Measurements from ENCODE around the gene SORCS2.

SORCS2 gene

DNA sequence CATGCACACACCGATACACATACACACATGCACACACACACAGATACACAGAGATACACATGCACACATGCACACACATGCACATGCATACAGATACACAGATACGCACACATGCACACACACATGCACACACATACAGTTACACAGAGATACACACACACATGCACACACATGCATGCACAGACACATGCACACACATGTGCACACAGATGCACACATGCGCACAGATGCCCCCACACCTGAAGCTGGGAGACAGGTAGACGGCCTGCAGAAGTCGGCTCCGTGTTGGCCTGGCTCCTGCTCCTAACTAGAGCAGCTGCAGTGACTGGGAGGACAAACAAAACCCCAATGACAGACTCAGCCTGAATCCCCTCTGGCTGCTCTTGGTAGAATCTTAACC is 195.6 kb downstream of the SORCS2 start:
- Histone ChIP-seq H2AFZ (ENCODE audit: low read length) (no peak overlapping the region), H3K4me3 (ENCODE audit: low read depth, low read length, poor library complexity, severe bottlenecking) (no peak overlapping the region), H3K27me3 (ENCODE audit: insufficient read depth, low read length) (no peaks in the 10 kb centered on the region), H4K20me1 (ENCODE audit: insufficient read depth, low read length) (no peaks in the 10 kb centered on the region), H3K4me1 (ENCODE audit: insufficient read depth, low read length, severe bottlenecking) (no peaks in the 10 kb centered on the region), H3K9me3 (ENCODE audit: low read length) (no peaks in the 10 kb centered on the region), H3K36me3 (ENCODE audit: insufficient read depth, low read length) (no peaks in the 10 kb centered on the region), H3K9ac (ENCODE audit: low read length) (no peak overlapping the region), H3K27ac (ENCODE audit: low read depth, low read length, poor library complexity, severe bottlenecking) (no peak overlapping the region), H3F3A (ENCODE audit: insufficient read depth, low read length) (no peaks in the 10 kb centered on the region), H3K4me2 (ENCODE audit: low read length) (no peak overlapping the region), H3K9me2 (ENCODE audit: low read depth, low read length) (no peaks in the 10 kb centered on the region), H3K79me2 (ENCODE audit: insufficient read depth, low read length) (no peaks in the 10 kb centered on the region)
- TF ChIP-seq EZH2 (IDR thresholded peaks at IDR 0.05; ENCODE audit: borderline replicate concordance, low read length), result no peak
- TF ChIP-seq, protein P1, sequence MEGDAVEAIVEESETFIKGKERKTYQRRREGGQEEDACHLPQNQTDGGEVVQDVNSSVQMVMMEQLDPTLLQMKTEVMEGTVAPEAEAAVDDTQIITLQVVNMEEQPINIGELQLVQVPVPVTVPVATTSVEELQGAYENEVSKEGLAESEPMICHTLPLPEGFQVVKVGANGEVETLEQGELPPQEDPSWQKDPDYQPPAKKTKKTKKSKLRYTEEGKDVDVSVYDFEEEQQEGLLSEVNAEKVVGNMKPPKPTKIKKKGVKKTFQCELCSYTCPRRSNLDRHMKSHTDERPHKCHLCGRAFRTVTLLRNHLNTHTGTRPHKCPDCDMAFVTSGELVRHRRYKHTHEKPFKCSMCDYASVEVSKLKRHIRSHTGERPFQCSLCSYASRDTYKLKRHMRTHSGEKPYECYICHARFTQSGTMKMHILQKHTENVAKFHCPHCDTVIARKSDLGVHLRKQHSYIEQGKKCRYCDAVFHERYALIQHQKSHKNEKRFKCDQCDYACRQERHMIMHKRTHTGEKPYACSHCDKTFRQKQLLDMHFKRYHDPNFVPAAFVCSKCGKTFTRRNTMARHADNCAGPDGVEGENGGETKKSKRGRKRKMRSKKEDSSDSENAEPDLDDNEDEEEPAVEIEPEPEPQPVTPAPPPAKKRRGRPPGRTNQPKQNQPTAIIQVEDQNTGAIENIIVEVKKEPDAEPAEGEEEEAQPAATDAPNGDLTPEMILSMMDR (IDR thresholded peaks at IDR 0.05; ENCODE audit: low read length), result no peak

- Histone ChIP-seq H3K9me3 (ENCODE audit: low read length) (no peaks in the 10 kb centered on the region), H3K4me2 (ENCODE audit: low read length) (no peak overlapping the region), H3K27me3 (ENCODE audit: insufficient read depth, low read length) (no peaks in the 10 kb centered on the region), H4K20me1 (ENCODE audit: insufficient read depth, low read length) (no peaks in the 10 kb centered on the region), H3K79me2 (ENCODE audit: insufficient read depth, low read length) (no peaks in the 10 kb centered on the region), H3K9me2 (ENCODE audit: low read depth, low read length) (no peaks in the 10 kb centered on the region), H3K9ac (ENCODE audit: low read length) (no peak overlapping the region), H3K36me3 (ENCODE audit: insufficient read depth, low read length) (no peaks in the 10 kb centered on the region), H3K4me1 (ENCODE audit: insufficient read depth, low read length, severe bottlenecking) (no peaks in the 10 kb centered on the region), H3F3A (ENCODE audit: insufficient read depth, low read length) (no peaks in the 10 kb centered on the region), H3K27ac (ENCODE audit: low read depth, low read length, poor library complexity, severe bottlenecking) (no peak overlapping the region), H2AFZ (ENCODE audit: low read length) (no peak overlapping the region), H3K4me3 (ENCODE audit: low read depth, low read length, poor library complexity, severe bottlenecking) (no peak overlapping the region)
- TF ChIP-seq, protein P1 (IDR thresholded peaks at IDR 0.05; ENCODE audit: low read length), result no peak
Observed at GRCh38 chr4:7388627-7389026, 196.3 kb downstream of the SORCS2 start.

- no peaks in the 10 kb centered on the region for H3K36me3 ChIP-seq (ENCODE audit: insufficient read depth, low read length)
- no peaks in the 10 kb centered on the region for H4K20me1 ChIP-seq (ENCODE audit: insufficient read depth, low read length)
- H3K9me3 ChIP-seq (ENCODE audit: low read length), result no peaks in the 10 kb centered on the region
- no peaks in the 10 kb centered on the region for H3K4me1 ChIP-seq (ENCODE audit: insufficient read depth, low read length, severe bottlenecking)
- H3F3A ChIP-seq (ENCODE audit: insufficient read depth, low read length), result no peaks in the 10 kb centered on the region
- H3K27me3 ChIP-seq (ENCODE audit: insufficient read depth, low read length), result no peaks in the 10 kb centered on the region
- TF ChIP-seq, protein P1 (IDR thresholded peaks at IDR 0.05; ENCODE audit: low read length), result no peak
- no peak for TF ChIP-seq EZH2 (IDR thresholded peaks at IDR 0.05; ENCODE audit: borderline replicate concordance, low read length)
- H3K4me3 ChIP-seq (ENCODE audit: low read depth, low read length, poor library complexity, severe bottlenecking), result no peak overlapping the region
- no peaks in the 10 kb centered on the region for H3K9me2 ChIP-seq (ENCODE audit: low read depth, low read length)
- no peak overlapping the region for H3K4me2 ChIP-seq (ENCODE audit: low read length)
- no peak overlapping the region for H3K27ac ChIP-seq (ENCODE audit: low read depth, low read length, poor library complexity, severe bottlenecking)
- no peak overlapping the region for H2AFZ ChIP-seq (ENCODE audit: low read length)
- H3K9ac ChIP-seq (ENCODE audit: low read length), result no peak overlapping the region
- no peaks in the 10 kb centered on the region for H3K79me2 ChIP-seq (ENCODE audit: insufficient read depth, low read length)
Observed at GRCh38 chr4:7389101-7389701, 196.9 kb downstream of the SORCS2 start.

Measured in OCI-LY1 (cell line).